Measurements from ENCODE around the gene ZNF407.

ZNF407 gene

GRCh38 chr18:74570266-74570665 is 27.4 kb upstream of the ZNF407 start:
- H3K4me3 ChIP-seq (ENCODE audit: low read depth, low read length): no peak overlapping the region
- DNase-seq (ENCODE audit: low read depth): no peak
- TF ChIP-seq CTCF (IDR thresholded peaks at IDR 0.05; ENCODE audit: low read depth, low read length, missing control alignments): no peak

GRCh38 chr18:74571895-74572680 is 25.6 kb upstream of the ZNF407 start:
- no peak for TF ChIP-seq CTCF (IDR thresholded peaks at IDR 0.05; ENCODE audit: low read depth, low read length, missing control alignments)
- DNase-seq (ENCODE audit: low read depth): no peak
- no peak overlapping the region for H3K4me3 ChIP-seq (ENCODE audit: low read depth, low read length)

- no peak for TF ChIP-seq CTCF (IDR thresholded peaks at IDR 0.05; ENCODE audit: low read depth, low read length, missing control alignments)
- DNase-seq (ENCODE audit: low read depth): no peak
- no peak overlapping the region for H3K4me3 ChIP-seq (ENCODE audit: low read depth, low read length)
Observed at GRCh38 chr18:74573053-74573452, 24.6 kb upstream of the ZNF407 start.

GRCh38 chr18:74574916-74575315 is 22.8 kb upstream of the ZNF407 start:
- H3K4me3 ChIP-seq (ENCODE audit: low read depth, low read length): no peak overlapping the region
- no peak for TF ChIP-seq CTCF (IDR thresholded peaks at IDR 0.05; ENCODE audit: low read depth, low read length, missing control alignments)

GRCh38 chr18:74577019-74577418 is 20.7 kb upstream of the ZNF407 start:
- DNase-seq (ENCODE audit: low read depth): no peak

More at GRCh38 chr18:74574916-74575315, 22.8 kb upstream of the ZNF407 start:
- no peak for DNase-seq (ENCODE audit: low read depth)

GRCh38 chr18:74579496-74580065 is 18.1 kb upstream of the ZNF407 start:
- TF ChIP-seq CTCF (IDR thresholded peaks at IDR 0.05; ENCODE audit: low read depth, low read length, missing control alignments): no peak
- H3K4me3 ChIP-seq (ENCODE audit: low read depth, low read length): no peak overlapping the region
- no peak for DNase-seq (ENCODE audit: low read depth)

More at GRCh38 chr18:74577019-74577418, 20.7 kb upstream of the ZNF407 start:
- H3K4me3 ChIP-seq (ENCODE audit: low read depth, low read length): no peak overlapping the region
- TF ChIP-seq CTCF (IDR thresholded peaks at IDR 0.05; ENCODE audit: low read depth, low read length, missing control alignments): no peak
